Measurements from ENCODE around the gene FILIP1.

FILIP1 gene

GRCh38 chr6:75501756-75502155, 8.2 kb upstream of the FILIP1 start:
- Mint-ChIP-seq H3K27ac (no peak overlapping the region), H3K27me3 (peaks cover 7% of the 10 kb centered on the region), H3K9me3 (no peaks in the 10 kb centered on the region), H3K4me3 (no peak overlapping the region), H3K4me1 (no peaks in the 10 kb centered on the region), H3K36me3 (no peaks in the 10 kb centered on the region)

- Mint-ChIP-seq H3K27ac (no peak overlapping the region), H3K27me3 (peaks cover 13% of the 10 kb centered on the region), H3K4me1 (peaks cover 4% of the 10 kb centered on the region), H3K36me3 (no peaks in the 10 kb centered on the region), H3K9me3 (no peaks in the 10 kb centered on the region), H3K4me3 (no peak overlapping the region)
Measured at GRCh38 chr6:75499640-75500039, 6.0 kb upstream of the FILIP1 start.

- Mint-ChIP-seq H3K4me1 (peaks cover 4% of the 10 kb centered on the region), H3K4me3 (no peak overlapping the region), H3K9me3 (no peaks in the 10 kb centered on the region), H3K27ac (no peak overlapping the region), H3K36me3 (no peaks in the 10 kb centered on the region), H3K27me3 (peaks cover 18% of the 10 kb centered on the region)
Measured at GRCh38 chr6:75498862-75499261, 5.3 kb upstream of the FILIP1 start.

- no peaks in the 10 kb centered on the region for H3K9me3 Mint-ChIP-seq
- H3K4me3 Mint-ChIP-seq: no peak overlapping the region
- H3K27me3 Mint-ChIP-seq: peaks cover 24% of the 10 kb centered on the region
- H3K4me1 Mint-ChIP-seq: peaks cover 4% of the 10 kb centered on the region
- H3K27ac Mint-ChIP-seq: no peak overlapping the region
- no peaks in the 10 kb centered on the region for H3K36me3 Mint-ChIP-seq
Measured at GRCh38 chr6:75497994-75498393, 4.4 kb upstream of the FILIP1 start.

- no peak overlapping the region for H3K4me3 Mint-ChIP-seq
- peaks cover 31% of the 10 kb centered on the region for H3K27me3 Mint-ChIP-seq
- H3K27ac Mint-ChIP-seq: no peak overlapping the region
- H3K4me1 Mint-ChIP-seq: peaks cover 4% of the 10 kb centered on the region
- H3K36me3 Mint-ChIP-seq: no peaks in the 10 kb centered on the region
- no peaks in the 10 kb centered on the region for H3K9me3 Mint-ChIP-seq
Measured at GRCh38 chr6:75495011-75495410, 1.4 kb upstream of the FILIP1 start.

- Mint-ChIP-seq H3K27me3 (peaks cover 31% of the 10 kb centered on the region), H3K36me3 (no peaks in the 10 kb centered on the region), H3K27ac (no peak overlapping the region), H3K4me3 (no peak overlapping the region), H3K4me1 (peaks cover 4% of the 10 kb centered on the region), H3K9me3 (no peaks in the 10 kb centered on the region)
Measured at GRCh38 chr6:75494290-75494689, 690 bp upstream of the FILIP1 start.

- H3K27ac Mint-ChIP-seq: no peak overlapping the region
- no peaks in the 10 kb centered on the region for H3K9me3 Mint-ChIP-seq
- H3K4me3 Mint-ChIP-seq: no peak overlapping the region
- H3K4me1 Mint-ChIP-seq: peaks cover 4% of the 10 kb centered on the region
- peaks cover 32% of the 10 kb centered on the region for H3K27me3 Mint-ChIP-seq
- H3K36me3 Mint-ChIP-seq: no peaks in the 10 kb centered on the region
Measured at GRCh38 chr6:75492386-75493153, 1.0 kb downstream of the FILIP1 start.

- Mint-ChIP-seq H3K4me1 (peaks cover 4% of the 10 kb centered on the region), H3K36me3 (no peaks in the 10 kb centered on the region), H3K4me3 (no peak overlapping the region), H3K27me3 (peaks cover 32% of the 10 kb centered on the region), H3K9me3 (no peaks in the 10 kb centered on the region), H3K27ac (no peak overlapping the region)
Measured at GRCh38 chr6:75491291-75491690, 2.3 kb downstream of the FILIP1 start.

GRCh38 chr6:75490706-75491105, 2.9 kb downstream of the FILIP1 start:
- Mint-ChIP-seq H3K4me3 (no peak overlapping the region), H3K27ac (no peak overlapping the region), H3K4me1 (no peaks in the 10 kb centered on the region), H3K36me3 (no peaks in the 10 kb centered on the region), H3K27me3 (peaks cover 28% of the 10 kb centered on the region), H3K9me3 (no peaks in the 10 kb centered on the region)

- no peaks in the 10 kb centered on the region for H3K36me3 Mint-ChIP-seq
- H3K27me3 Mint-ChIP-seq: peaks cover 22% of the 10 kb centered on the region
- H3K9me3 Mint-ChIP-seq: no peaks in the 10 kb centered on the region
- H3K27ac Mint-ChIP-seq: no peak overlapping the region
- no peaks in the 10 kb centered on the region for H3K4me1 Mint-ChIP-seq
- no peak overlapping the region for H3K4me3 Mint-ChIP-seq
Measured at GRCh38 chr6:75489025-75489424, 4.6 kb downstream of the FILIP1 start.

- no peaks in the 10 kb centered on the region for H3K9me3 Mint-ChIP-seq
- H3K4me1 Mint-ChIP-seq: no peaks in the 10 kb centered on the region
- H3K27ac Mint-ChIP-seq: no peak overlapping the region
- H3K27me3 Mint-ChIP-seq: peaks cover 15% of the 10 kb centered on the region
- H3K36me3 Mint-ChIP-seq: no peaks in the 10 kb centered on the region
- H3K4me3 Mint-ChIP-seq: no peak overlapping the region
Measured at GRCh38 chr6:75488033-75488432, 5.6 kb downstream of the FILIP1 start.

GRCh38 chr6:75486850-75487518, 6.6 kb downstream of the FILIP1 start:
- Mint-ChIP-seq H3K27me3 (peaks cover 9% of the 10 kb centered on the region), H3K27ac (no peak overlapping the region)

GRCh38 chr6:75484535-75484934, 9.1 kb downstream of the FILIP1 start:
- Mint-ChIP-seq H3K27ac (no peak overlapping the region), H3K4me1 (no peaks in the 10 kb centered on the region), H3K27me3 (peaks cover 9% of the 10 kb centered on the region), H3K36me3 (no peaks in the 10 kb centered on the region), H3K9me3 (no peaks in the 10 kb centered on the region), H3K4me3 (no peak overlapping the region)

More at GRCh38 chr6:75486850-75487518, 6.6 kb downstream of the FILIP1 start:
- H3K4me1 Mint-ChIP-seq: no peaks in the 10 kb centered on the region
- no peak overlapping the region for H3K4me3 Mint-ChIP-seq
- no peaks in the 10 kb centered on the region for H3K9me3 Mint-ChIP-seq
- H3K36me3 Mint-ChIP-seq: no peaks in the 10 kb centered on the region

- Mint-ChIP-seq H3K9me3 (no peaks in the 10 kb centered on the region), H3K27me3 (peaks cover 2% of the 10 kb centered on the region), H3K4me1 (no peaks in the 10 kb centered on the region), H3K27ac (no peak overlapping the region), H3K36me3 (no peaks in the 10 kb centered on the region), H3K4me3 (no peak overlapping the region)
Measured at GRCh38 chr6:75483136-75483952, 10.3 kb downstream of the FILIP1 start.

GRCh38 chr6:75481936-75482593, 11.5 kb downstream of the FILIP1 start:
- Mint-ChIP-seq H3K27me3 (peaks cover 4% of the 10 kb centered on the region), H3K4me3 (no peak overlapping the region), H3K4me1 (no peaks in the 10 kb centered on the region), H3K36me3 (no peaks in the 10 kb centered on the region), H3K27ac (no peak overlapping the region), H3K9me3 (no peaks in the 10 kb centered on the region)

Data from activated naive CD4-positive, alpha-beta T cell treated with anti-CD3 and anti-CD28 coated beads, Interleukin-2, amount 50 U/mL, for 24 hours (primary cell).